Measurements from ENCODE around the gene FLNA.
"Not testable (repeated sequence)": the region's sequence is repeated elsewhere in the genome, so short reads cannot be mapped to it uniquely, and the experiment has no call there.

DNA sequence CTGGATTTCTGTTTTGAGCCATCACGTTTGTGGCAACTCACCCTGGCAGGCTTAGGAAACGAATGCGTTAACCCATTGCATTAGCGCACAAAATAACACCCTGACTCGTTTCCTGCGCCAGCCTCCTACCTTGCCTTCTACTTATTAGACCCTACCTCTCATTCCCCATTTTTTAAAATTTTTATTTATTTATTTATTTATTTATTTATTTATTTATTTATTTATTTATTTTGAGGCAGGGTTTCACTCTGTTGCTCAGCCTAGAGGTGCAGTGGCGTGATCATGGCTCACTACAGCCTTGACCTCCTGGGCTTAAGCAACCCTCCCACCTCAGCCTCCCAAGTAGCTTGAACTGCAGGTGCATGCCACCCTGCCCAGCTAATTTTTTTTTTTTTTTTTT is 71.4 kb downstream of the FLNA start:
- not testable (repeated sequence) for TF ChIP-seq FOSL1 (CRISPR knock-in tag; IDR thresholded peaks at IDR 0.05; ENCODE audit: borderline replicate concordance); TCF7L2 (IDR thresholded peaks at IDR 0.05; ENCODE audit: low read depth, low read length); ISX (CRISPR knock-in tag; conservative IDR thresholded peaks at IDR 0.05); RFX5 (IDR thresholded peaks at IDR 0.05; ENCODE audit: low read depth, low read length); NR1H2 (CRISPR knock-in tag; IDR thresholded peaks at IDR 0.05; ENCODE audit: borderline replicate concordance, low read depth)

Measured in HepG2 (cell line).